IMR-90 (cell line): Measurements from ENCODE around the gene C16orf82. TPM values are rescaled to one million over a fixed set of nuclear protein-coding genes. Genes with fewer than 3 reads are reported as not detected.

Experiments
- ATAC-seq: fragments of 200-7000 bp; cut with Tn5 transposase; 2 replicates; pipeline ENCODE4 v1.9.1; 2020; ENCODE audit warnings: low read depth, mild to moderate bottlenecking, moderate library complexity
- BruUV-seq: library from RNA; stranded (reverse); fragments of 400-500 nt; replicated peaks from 2 replicates; lab custom pipeline; 2021; lab: Mats Ljungman, UMichigan
- CTCF ChIA-PET: fragments of 300-600 bp; formaldehyde crosslinking; extraction: SDS; loops from one replicate; lab custom pipeline; 2021; ENCODE audit warnings: antibody characterized with exemption; lab: Yijun Ruan, JAX
- POLR2A ChIA-PET: fragments of 300-600 bp; sonication (Branson Sonifier 250); formaldehyde crosslinking; loops from one replicate; lab custom pipeline; 2022; ENCODE audit warnings: antibody characterized with exemption; ENCODE audit not compliant: unreplicated experiment; lab: Charles Lee
- DNase-seq: peaks from one replicate; pipeline ENCODE4 v3.0.0; 2013
- H2AFZ ChIP-seq: replicated peaks from 2 replicates; pipeline ENCODE3; 2013; ENCODE audit warnings: low read length, mild to moderate bottlenecking; ENCODE audit not compliant: poor library complexity
- H2AK5ac ChIP-seq: 2 replicates; pipeline ENCODE4 v1.6.1; 2013; ENCODE audit warnings: low read depth, low read length, inconsistent platforms
- H2AK9ac ChIP-seq: replicated peaks from 2 replicates; pipeline ENCODE3; 2013; ENCODE audit warnings: mild to moderate bottlenecking, low read depth, low read length, moderate library complexity; ENCODE audit not compliant: poor library complexity
- H2BK120ac ChIP-seq: 2 replicates; pipeline ENCODE4 v1.6.1; 2013; ENCODE audit warnings: low read depth, low read length, inconsistent platforms
- H2BK15ac ChIP-seq: 3 replicates; pipeline ENCODE4 v1.6.1; 2013; ENCODE audit warnings: low read depth, low read length, inconsistent platforms
- H2BK20ac ChIP-seq: 2 replicates; pipeline ENCODE4 v1.6.1; 2013; ENCODE audit warnings: low read depth, mild to moderate bottlenecking, inconsistent platforms, low read length, moderate library complexity
- H2BK5ac ChIP-seq: 2 replicates; pipeline ENCODE4 v1.6.1; 2013; ENCODE audit warnings: mild to moderate bottlenecking, low read depth, low read length, inconsistent platforms; ENCODE audit not compliant: poor library complexity, severe bottlenecking
- H3K14ac ChIP-seq: replicated peaks from 2 replicates; pipeline ENCODE4 v1.6.1; 2013; ENCODE audit warnings: low read depth, low read length, inconsistent platforms
- H3K18ac ChIP-seq: 2 replicates; pipeline ENCODE4 v1.6.1; 2013; ENCODE audit warnings: low read depth, low read length, control low read depth
- H3K23ac ChIP-seq: 2 replicates; pipeline ENCODE4 v1.6.1; 2013; ENCODE audit warnings: low read depth, low read length, inconsistent platforms
- H3K27ac ChIP-seq: 2 replicates; pipeline ENCODE4 v1.5.1; 2013; ENCODE audit warnings: mild to moderate bottlenecking, control low read depth, low read length; ENCODE audit not compliant: insufficient read depth
- H3K27me3 ChIP-seq: 2 replicates; pipeline ENCODE4 v1.6.1; 2013; ENCODE audit warnings: low read length; ENCODE audit not compliant: control insufficient read depth, insufficient read depth
- H3K36me3 ChIP-seq: 2 replicates; pipeline ENCODE4 v1.6.1; 2013; ENCODE audit warnings: low read length, mixed read lengths; ENCODE audit not compliant: control insufficient read depth, insufficient read depth
- H3K4ac ChIP-seq: 2 replicates; pipeline ENCODE4 v1.6.1; 2013; ENCODE audit warnings: low read depth, low read length, inconsistent platforms
- H3K4me1 ChIP-seq: 2 replicates; pipeline ENCODE4 v1.6.1; 2013; ENCODE audit warnings: low read length, mixed read lengths; ENCODE audit not compliant: control insufficient read depth, insufficient read depth
- H3K4me2 ChIP-seq: 2 replicates; pipeline ENCODE4 v1.6.1; 2013; ENCODE audit warnings: low read depth, mild to moderate bottlenecking, control low read depth, low read length, moderate library complexity
- H3K4me3 ChIP-seq: 2 replicates; pipeline ENCODE4 v1.5.1; 2013; ENCODE audit warnings: low read depth, mild to moderate bottlenecking, control low read depth, low read length, moderate library complexity; ENCODE audit not compliant: insufficient read depth
- H3K56ac ChIP-seq: 2 replicates; pipeline ENCODE4 v1.6.1; 2013; ENCODE audit warnings: low read length, inconsistent platforms; ENCODE audit not compliant: insufficient read depth; ENCODE audit errors: extremely low read depth
- H3K79me1 ChIP-seq, 2 experiments: 2 replicates each; pipeline ENCODE4 v1.6.1; 2013; ENCODE audit warnings: low read length in 2 of 2, inconsistent platforms in 1 of 2, low read depth in 1 of 2
- H3K9ac ChIP-seq: 2 replicates; pipeline ENCODE4 v1.6.1; 2013; ENCODE audit warnings: low read depth, low read length, control low read depth
- H3K9me1 ChIP-seq: 2 replicates; pipeline ENCODE4 v1.6.1; 2013; ENCODE audit warnings: low read length, inconsistent platforms; ENCODE audit not compliant: insufficient read depth
- H3K9me3 ChIP-seq: 2 replicates; pipeline ENCODE4 v1.6.1; 2013; ENCODE audit warnings: low read length; ENCODE audit not compliant: control insufficient read depth, insufficient read depth
- H4K20me1 ChIP-seq: 2 replicates; pipeline ENCODE4 v1.6.1; 2013; ENCODE audit warnings: low read length, inconsistent platforms; ENCODE audit not compliant: insufficient read depth
- H4K5ac ChIP-seq: 2 replicates; pipeline ENCODE4 v1.6.1; 2013; ENCODE audit warnings: mild to moderate bottlenecking, low read depth, low read length, control low read depth
- H4K8ac ChIP-seq, 2 experiments: 2 replicates each; pipeline ENCODE4 v1.6.1; 2013; ENCODE audit warnings: low read depth in 2 of 2, low read length in 2 of 2, control low read depth in 1 of 2, inconsistent platforms in 1 of 2
- H4K91ac ChIP-seq: 2 replicates; pipeline ENCODE4 v1.6.1; 2013; ENCODE audit warnings: low read depth, low read length, inconsistent platforms; ENCODE audit not compliant: insufficient read depth
- CEBPB ChIP-seq: IDR thresholded peaks from 2 replicates; pipeline ENCODE4 v1.6.1; 2012; ENCODE audit warnings: low read depth, low read length, improper control_type of control experiment
- CHD1 ChIP-seq: IDR thresholded peaks from 2 replicates; pipeline ENCODE4 v1.6.1; 2012; ENCODE audit warnings: low read depth, low read length, improper control_type of control experiment
- MAFK ChIP-seq: IDR thresholded peaks from 2 replicates; pipeline ENCODE4 v1.6.1; 2012; ENCODE audit warnings: low read depth, low read length, improper control_type of control experiment
- MAZ ChIP-seq: IDR thresholded peaks from 2 replicates; pipeline ENCODE4 v1.6.1; 2012; ENCODE audit warnings: low read depth, mild to moderate bottlenecking, low read length, improper control_type of control experiment, moderate library complexity, borderline replicate concordance
- POLR2A ChIP-seq: IDR thresholded peaks from 2 replicates; pipeline ENCODE4 v1.6.1; 2012; ENCODE audit warnings: mild to moderate bottlenecking, low read depth, low read length
- SMC3 ChIP-seq: fragments of 150-350 bp; IDR thresholded peaks from 2 replicates; pipeline ENCODE4 v1.6.1; 2016; ENCODE audit warnings: low read depth, mild to moderate bottlenecking, antibody characterized with exemption, low read length, moderate library complexity
- WGBS, 2 experiments: methylation state at CpG; one replicate each; pipeline versions ENCODE4 v1.1.5 to v1.1.7; 2013; ENCODE audit warnings: missing lambda C conversion rate in 2 of 2; ENCODE audit not compliant: insufficient read length in 1 of 2; ENCODE audit errors: extremely low coverage in 2 of 2; 5-methylcytosine and 5-hydroxymethylcytosine counted together
- dilution Hi-C: fragments of 300-500 bp; cut with HindIII; formaldehyde crosslinking; loops from one replicate; pipeline ENCODE4 v1.14.3; 2018; ENCODE audit warnings: low sequenced_read_pairs; ENCODE audit not compliant: unreplicated experiment
- in situ Hi-C: fragments of 300-500 bp; cut with MboI; formaldehyde crosslinking; loops from 3 replicates; pipeline ENCODE4 v1.14.3; 2019; ENCODE audit warnings: low sequenced_read_pairs, inconsistent platforms, mixed read lengths
- intact Hi-C: fragments of 100-400 bp; cut with micrococcal nuclease; formaldehyde crosslinking; loops from 2 replicates; pipeline ENCODE4 v1.10.0; 2022
- polyA plus RNA-seq, 3 experiments: library from polyadenylated mRNA; depleted of rRNA; stranded (reverse); fragments of >200 nt; gene quantifications; 2 replicates each; pipeline ENCODE4 v1.2.3, GENCODE V29; 2012; ENCODE audit warnings: low replicate concordance in 1 of 3
- total RNA-seq: library from RNA; depleted of rRNA; stranded (reverse); fragments of >200 nt; gene quantifications from 2 replicates; pipeline ENCODE4 v1.2.3, GENCODE V29; 2012

The C16orf82 gene
- total and polyA plus RNA-seq, 2 of the 4 experiments (the other 2 are of a cell fraction): not detected

GRCh38 chr16:27098366-27099049, 31.8 kb downstream of the C16orf82 start:
- Histone ChIP-seq H3K79me1 (no peaks in the 10 kb centered on the region), H2AFZ (no peak overlapping the region), H3K36me3 (no peaks in the 10 kb centered on the region), H2BK120ac (no peak overlapping the region), H2BK5ac (no peak overlapping the region), H3K23ac (no peak overlapping the region), H3K4ac (no peak overlapping the region), H4K91ac (no peak overlapping the region), H3K4me3 (no peak overlapping the region), H4K5ac (no peak overlapping the region), H4K20me1 (no peaks in the 10 kb centered on the region), H3K4me2 (no peak overlapping the region), H2BK20ac (no peak overlapping the region), H3K9me3 (no peaks in the 10 kb centered on the region), H2AK9ac (no peak overlapping the region), H3K56ac (no peak overlapping the region), H3K27me3 (no peaks in the 10 kb centered on the region), H2AK5ac (no peak overlapping the region), H4K8ac (no peak overlapping the region), H3K9me1 (no peaks in the 10 kb centered on the region), H3K27ac (no peak overlapping the region), H3K9ac (no peak overlapping the region), H2BK15ac (no peak overlapping the region), H3K18ac (no peak overlapping the region), H3K4me1 (no peaks in the 10 kb centered on the region), H3K14ac (no peak overlapping the region)
- POLR2A ChIA-PET: no interaction called here
- BruUV-seq: no TSS peak
- intact Hi-C loops: no loop called here
- CTCF ChIA-PET: no interaction called here
- dilution Hi-C loops: no loop called here
- DNase-seq (no peak), ATAC-seq (no peak)
- TF ChIP-seq CEBPB (no peak), SMC3 (no peak), MAFK (no peak), MAZ (no peak), POLR2A (no peak), CHD1 (no peak)
- WGBS, 2 experiments: 100% methylated on average over 1 of the region's 3 CpGs; no CpG with 5 or more reads in 1 of the 2 experiments
- in situ Hi-C loops: no loop called here
